DND-41 (cell line): ENCODE measurements around the gene MBOAT7.

Experiments
- ATAC-seq: fragments of 200-7000 bp; cut with Tn5 transposase; 3 replicates; pipeline ENCODE4 v1.9.1; 2021; ENCODE audit warnings: low read depth; ENCODE audit not compliant: insufficient read depth
- DNase-seq: peaks from one replicate; pipeline ENCODE4 v3.0.0-alpha.2; 2020
- H2AFZ ChIP-seq: 2 replicates; pipeline ENCODE4 v1.6.0; 2012; ENCODE audit warnings: low read depth, low read length
- H3K27ac ChIP-seq: 2 replicates; pipeline ENCODE4 v1.5.1; 2012; ENCODE audit warnings: low read length, inconsistent platforms
- H3K27me3 ChIP-seq: fragments of 200-600 bp; sonication (generic); 2 replicates; pipeline ENCODE4 v1.6.0; 2012; ENCODE audit warnings: low read length, mild to moderate bottlenecking, inconsistent platforms; ENCODE audit not compliant: insufficient read depth, poor library complexity
- H3K36me3 ChIP-seq: 2 replicates; pipeline ENCODE4 v1.5.1; 2012; ENCODE audit warnings: low read length, inconsistent platforms; ENCODE audit not compliant: insufficient read depth
- H3K4me1 ChIP-seq: 2 replicates; pipeline ENCODE4 v1.5.1; 2012; ENCODE audit warnings: mild to moderate bottlenecking, low read length; ENCODE audit not compliant: insufficient read depth
- H3K4me2 ChIP-seq: 2 replicates; pipeline ENCODE4 v1.6.0; 2012; ENCODE audit warnings: mild to moderate bottlenecking, moderate library complexity, low read length, inconsistent platforms; ENCODE audit not compliant: insufficient read depth
- H3K4me3 ChIP-seq, 2 experiments: fragments of 200-600 bp in 1 of 2; shearing (Covaris generic) in 1 of 2; 2 replicates each; pipeline ENCODE4 v1.5.1; 2012 to 2016; ENCODE audit warnings: inconsistent platforms in 2 of 2, low read length in 2 of 2, mild to moderate bottlenecking in 2 of 2, low read depth in 1 of 2, moderate library complexity in 1 of 2
- H3K79me2 ChIP-seq: 2 replicates; pipeline ENCODE4 v1.6.0; 2012; ENCODE audit warnings: low read length, inconsistent platforms; ENCODE audit not compliant: insufficient read depth
- H3K9ac ChIP-seq: 2 replicates; pipeline ENCODE4 v1.6.0; 2012; ENCODE audit warnings: low read depth, mild to moderate bottlenecking, inconsistent platforms, low read length, moderate library complexity
- H3K9me3 ChIP-seq: 2 replicates; pipeline ENCODE4 v1.5.1; 2012; ENCODE audit warnings: low read length, moderate library complexity, mild to moderate bottlenecking, inconsistent platforms; ENCODE audit not compliant: insufficient read depth, severe bottlenecking
- H4K20me1 ChIP-seq: 2 replicates; pipeline ENCODE4 v1.6.0; 2012; ENCODE audit warnings: low read length; ENCODE audit not compliant: insufficient read depth
- EZH2 ChIP-seq: IDR thresholded peaks from 3 replicates; pipeline ENCODE4 v1.6.1; 2012; ENCODE audit warnings: borderline replicate concordance, low read depth, mild to moderate bottlenecking, moderate library complexity, low read length, inconsistent platforms; ENCODE audit not compliant: severe bottlenecking
- TF ChIP-seq, protein P1 (sequence below): IDR thresholded peaks from 2 replicates; pipeline ENCODE4 v1.5.1; 2012; ENCODE audit warnings: borderline replicate concordance, low read length, moderate library complexity, mild to moderate bottlenecking; ENCODE audit not compliant: poor library complexity, severe bottlenecking; ENCODE audit errors: extremely low read depth

MBOAT7 gene

DNA sequence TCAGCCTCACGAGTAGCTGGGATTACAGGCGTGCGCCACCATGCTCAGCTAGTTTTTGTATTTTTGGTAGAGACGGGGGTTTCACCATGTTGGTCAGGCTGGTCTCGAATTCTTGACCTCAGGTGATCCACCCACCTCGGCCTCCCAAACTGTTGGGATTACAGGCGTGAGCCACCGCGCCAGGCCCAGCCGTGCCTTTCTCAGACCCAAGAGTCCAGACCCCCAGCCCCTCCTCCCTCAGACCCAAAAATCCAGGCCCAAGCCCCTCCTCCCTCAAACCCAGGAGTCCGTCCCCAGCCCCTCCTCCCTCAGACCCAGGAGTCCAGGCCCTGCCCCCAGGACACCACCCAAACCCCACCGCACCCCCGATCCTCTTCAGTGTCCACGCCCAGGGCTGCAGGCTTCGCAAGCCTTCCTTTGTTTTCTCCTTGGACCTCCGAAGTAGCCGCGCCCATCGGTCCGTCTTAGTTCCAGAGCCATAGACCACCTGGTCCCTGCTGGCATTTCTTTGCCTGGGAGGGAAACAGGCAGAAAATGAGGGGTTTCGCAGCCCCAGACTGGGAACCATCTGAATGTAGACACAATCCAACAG is 20.1 kb downstream of the MBOAT7 start:
- Histone ChIP-seq H3K27me3 (no peaks in the 10 kb centered on the region), H3K4me2 (no peak overlapping the region), H3K9me3 (no peaks in the 10 kb centered on the region), H3K79me2 (no peaks in the 10 kb centered on the region), H3K9ac (no peak overlapping the region), H4K20me1 (0 out of 2 replicates have a peak, but pooled peaks cover 3% of the 10 kb centered on the region), H3K36me3 (no peaks in the 10 kb centered on the region), H3K4me3 (no peak overlapping the region), H2AFZ (no peak overlapping the region), H3K27ac (no peak overlapping the region), H3K4me1 (peaks cover 6% of the 10 kb centered on the region)
- TF ChIP-seq, protein P1, sequence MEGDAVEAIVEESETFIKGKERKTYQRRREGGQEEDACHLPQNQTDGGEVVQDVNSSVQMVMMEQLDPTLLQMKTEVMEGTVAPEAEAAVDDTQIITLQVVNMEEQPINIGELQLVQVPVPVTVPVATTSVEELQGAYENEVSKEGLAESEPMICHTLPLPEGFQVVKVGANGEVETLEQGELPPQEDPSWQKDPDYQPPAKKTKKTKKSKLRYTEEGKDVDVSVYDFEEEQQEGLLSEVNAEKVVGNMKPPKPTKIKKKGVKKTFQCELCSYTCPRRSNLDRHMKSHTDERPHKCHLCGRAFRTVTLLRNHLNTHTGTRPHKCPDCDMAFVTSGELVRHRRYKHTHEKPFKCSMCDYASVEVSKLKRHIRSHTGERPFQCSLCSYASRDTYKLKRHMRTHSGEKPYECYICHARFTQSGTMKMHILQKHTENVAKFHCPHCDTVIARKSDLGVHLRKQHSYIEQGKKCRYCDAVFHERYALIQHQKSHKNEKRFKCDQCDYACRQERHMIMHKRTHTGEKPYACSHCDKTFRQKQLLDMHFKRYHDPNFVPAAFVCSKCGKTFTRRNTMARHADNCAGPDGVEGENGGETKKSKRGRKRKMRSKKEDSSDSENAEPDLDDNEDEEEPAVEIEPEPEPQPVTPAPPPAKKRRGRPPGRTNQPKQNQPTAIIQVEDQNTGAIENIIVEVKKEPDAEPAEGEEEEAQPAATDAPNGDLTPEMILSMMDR: no peak
- no peak for TF ChIP-seq EZH2
- ATAC-seq (no peak), DNase-seq (no peak)

DNA sequence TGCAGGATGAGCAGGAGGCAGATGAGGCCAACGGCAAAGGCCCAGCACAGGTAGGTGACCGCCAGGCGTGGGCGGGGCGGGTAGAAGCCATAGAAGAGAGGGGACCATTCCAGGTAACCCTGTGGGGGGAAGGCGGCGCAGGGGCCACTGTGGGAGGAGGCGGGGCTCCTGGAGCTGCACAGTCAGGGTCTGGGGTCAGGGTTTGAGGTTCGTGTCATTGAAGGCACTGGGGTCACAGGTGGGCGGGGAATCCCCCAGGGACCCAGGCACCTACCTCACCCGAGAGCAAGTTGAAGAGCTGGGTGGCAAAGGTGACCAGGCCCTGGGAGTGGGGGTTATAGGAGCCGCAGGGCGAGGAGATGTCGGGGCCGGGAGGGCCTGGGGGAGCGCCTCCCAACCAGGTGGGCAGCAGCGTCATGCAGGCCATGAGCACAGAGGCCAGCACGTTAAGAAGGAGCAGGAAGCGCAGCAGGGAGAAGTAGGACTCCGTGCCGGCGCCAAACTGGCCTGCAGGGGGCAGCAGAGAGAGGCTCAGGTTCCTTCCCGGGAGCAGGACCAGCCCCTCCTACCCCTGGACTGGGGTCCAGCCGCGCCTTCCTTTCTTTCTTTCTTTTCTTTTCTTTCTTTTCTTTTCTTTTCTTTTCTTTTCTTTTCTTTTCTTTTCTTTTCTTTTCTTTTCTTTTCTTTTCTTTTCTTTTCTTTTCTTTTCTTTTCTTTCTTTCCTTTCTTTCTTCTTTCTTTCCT is 21.0 kb downstream of the MBOAT7 start:
- H3K9ac ChIP-seq: peak overlapping the region; percentile 30; the same call in 1 of the 2 replicates

DNA sequence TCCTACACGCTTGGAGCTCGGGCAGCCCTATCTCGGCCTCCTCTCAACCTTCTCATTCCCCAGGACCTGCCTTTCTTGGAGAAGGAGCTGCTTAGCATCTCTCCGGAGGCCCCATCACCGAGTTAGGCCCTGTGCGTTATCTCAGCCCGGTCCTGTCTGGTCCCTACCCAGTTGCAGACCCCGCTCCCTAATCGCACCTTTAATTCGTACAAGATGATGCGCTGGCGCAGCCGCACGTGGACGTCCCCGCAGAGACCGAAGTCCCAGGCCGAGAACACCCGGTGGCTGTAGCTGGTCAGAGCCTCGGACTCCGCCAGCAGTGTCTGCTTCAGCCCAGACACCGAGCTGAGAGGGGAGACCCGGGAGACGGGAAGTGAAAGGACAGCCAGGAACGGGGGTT is 24.2 kb downstream of the MBOAT7 start:
- Histone ChIP-seq H3K27ac (no peak overlapping the region), H3K9me3 (no peaks in the 10 kb centered on the region), H3K36me3 (no peaks in the 10 kb centered on the region), H3K4me3 (no peak overlapping the region), H3K9ac (no peak overlapping the region), H3K4me1 (peaks cover 40% of the 10 kb centered on the region), H4K20me1 (peaks cover 5% of the 10 kb centered on the region), H3K4me2 (no peak overlapping the region), H2AFZ (no peak overlapping the region), H3K27me3 (no peaks in the 10 kb centered on the region), H3K79me2 (peaks cover 16% of the 10 kb centered on the region)
- TF ChIP-seq EZH2: no peak
- TF ChIP-seq, protein P1: no peak
- ATAC-seq: no peak
- no peak for DNase-seq

More for the DNA sequence above, 21.0 kb downstream of the MBOAT7 start:
- Histone ChIP-seq H3K9me3 (no peaks in the 10 kb centered on the region), H2AFZ (peak overlapping the region; percentile 57), H3K79me2 (no peaks in the 10 kb centered on the region), H3K4me1 (peaks cover 10% of the 10 kb centered on the region), H3K36me3 (no peaks in the 10 kb centered on the region), H3K27me3 (no peaks in the 10 kb centered on the region), H3K4me3 (peak overlapping the region in 1 of 2 experiments; percentile 33; a peak in 1 of 4 replicates), H3K4me2 (peak overlapping the region; percentile 55), H3K27ac (no peak overlapping the region), H4K20me1 (0 out of 2 replicates have a peak, but pooled peaks cover 3% of the 10 kb centered on the region)
- peak; percentile 92 for DNase-seq
- ATAC-seq: peak; percentile 99
- TF ChIP-seq, protein P1: peak; percentile 88
- no peak for TF ChIP-seq EZH2
